Bronchial smooth muscle cell (primary cell): ENCODE measurements around the gene RNU11. TPM values are rescaled to one million over a fixed set of nuclear protein-coding genes. Genes with fewer than 3 reads are reported as not detected.

Experiments
- total RNA-seq: library from RNA; depleted of rRNA; stranded (reverse); fragments of >200 nt; gene quantifications from 2 replicates; pipeline ENCODE4 v1.2.1, GENCODE V29; 2014

Gene RNU11
- not detected in 2 replicates for total RNA-seq

GRCh38 chr1:28648474-28649198 is at the start of gene RNU11:
Gene RNU11, plus strand, starts transcription at chr1:28648600.

GRCh38 chr1:28642847-28643635 is 5.4 kb upstream of the RNU11 start, which contains the start of gene TAF12:
Gene TAF12, minus strand, starts transcription at chr1:28643067. Its CDS starts 20,986 bp downstream, at chr1:28622081.

GRCh38 chr1:28668191-28668955 is 20.0 kb downstream of the RNU11 start, which contains the start of gene GMEB1:
Gene GMEB1, plus strand, starts transcription at chr1:28668784. Its CDS starts 14,829 bp downstream, at chr1:28683613.

Other genes starting within 250 kb of the RNU11 start
- gene RCC1, start 142.6 kb upstream of the RNU11 start, total RNA-seq: 24.3 and 36.9 TPM in 2 replicates
- 23.5 and 24.0 TPM in 2 replicates for gene TRNAU1AP, start 95.5 kb upstream of the RNU11 start, total RNA-seq
- gene RAB42, start 56.3 kb upstream of the RNU11 start, total RNA-seq: 3.6 and 3.8 TPM in 2 replicates
- 53.9 and 70.2 TPM in 2 replicates for gene TAF12, start 5.5 kb upstream of the RNU11 start, total RNA-seq
- 4.1 and 5.5 TPM in 2 replicates for gene GMEB1, start 20.2 kb downstream of the RNU11 start, total RNA-seq
- 33.0 and 35.3 TPM in 2 replicates for gene YTHDF2, start 88.3 kb downstream of the RNU11 start, total RNA-seq
- gene OPRD1, start 163.6 kb downstream of the RNU11 start, total RNA-seq: not detected in 2 replicates